ENCODE data around the gene TNN.

GRCh38 chr1:175116210-175116798 lies 48.7 kb downstream of the TNN start:
- TF ChIP-seq, protein P1, sequence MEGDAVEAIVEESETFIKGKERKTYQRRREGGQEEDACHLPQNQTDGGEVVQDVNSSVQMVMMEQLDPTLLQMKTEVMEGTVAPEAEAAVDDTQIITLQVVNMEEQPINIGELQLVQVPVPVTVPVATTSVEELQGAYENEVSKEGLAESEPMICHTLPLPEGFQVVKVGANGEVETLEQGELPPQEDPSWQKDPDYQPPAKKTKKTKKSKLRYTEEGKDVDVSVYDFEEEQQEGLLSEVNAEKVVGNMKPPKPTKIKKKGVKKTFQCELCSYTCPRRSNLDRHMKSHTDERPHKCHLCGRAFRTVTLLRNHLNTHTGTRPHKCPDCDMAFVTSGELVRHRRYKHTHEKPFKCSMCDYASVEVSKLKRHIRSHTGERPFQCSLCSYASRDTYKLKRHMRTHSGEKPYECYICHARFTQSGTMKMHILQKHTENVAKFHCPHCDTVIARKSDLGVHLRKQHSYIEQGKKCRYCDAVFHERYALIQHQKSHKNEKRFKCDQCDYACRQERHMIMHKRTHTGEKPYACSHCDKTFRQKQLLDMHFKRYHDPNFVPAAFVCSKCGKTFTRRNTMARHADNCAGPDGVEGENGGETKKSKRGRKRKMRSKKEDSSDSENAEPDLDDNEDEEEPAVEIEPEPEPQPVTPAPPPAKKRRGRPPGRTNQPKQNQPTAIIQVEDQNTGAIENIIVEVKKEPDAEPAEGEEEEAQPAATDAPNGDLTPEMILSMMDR (IDR thresholded peaks at IDR 0.05) = no peak
- no peak for TF ChIP-seq POLR2A (IDR thresholded peaks at IDR 0.05)
